Endothelial cell (in vitro differentiated cells): ENCODE results near the gene FAAH2. TPM values are rescaled to one million over a fixed set of nuclear protein-coding genes. Genes with fewer than 3 reads are reported as not detected.
"Not testable (repeated sequence)": the region's sequence is repeated elsewhere in the genome, so short reads cannot be mapped to it uniquely, and the experiment has no call there.

Experiments used
- DNase-seq: peaks from one replicate; pipeline ENCODE4 v3.0.0; 2021; ENCODE audit warnings: low spot score
- H3K27ac Mint-ChIP-seq: one replicate; pipeline ENCODE4 v1.8.0; 2021; ENCODE audit warnings: mixed read lengths, inconsistent platforms; ENCODE audit not compliant: unreplicated experiment
- H3K27me3 Mint-ChIP-seq: one replicate; pipeline ENCODE4 v1.8.0; 2021; ENCODE audit warnings: mild to moderate bottlenecking, moderate library complexity, mixed read lengths, inconsistent platforms; ENCODE audit not compliant: unreplicated experiment
- H3K36me3 Mint-ChIP-seq: one replicate; pipeline ENCODE4 v1.8.0; 2021; ENCODE audit warnings: mild to moderate bottlenecking, low read depth, mixed read lengths, inconsistent platforms; ENCODE audit not compliant: unreplicated experiment
- H3K4me1 Mint-ChIP-seq: one replicate; pipeline ENCODE4 v1.8.0; 2021; ENCODE audit warnings: mild to moderate bottlenecking, mixed read lengths, inconsistent platforms; ENCODE audit not compliant: unreplicated experiment
- H3K4me3 Mint-ChIP-seq: one replicate; pipeline ENCODE4 v1.8.0; 2021; ENCODE audit warnings: mild to moderate bottlenecking, mixed read lengths, inconsistent platforms; ENCODE audit not compliant: unreplicated experiment
- H3K9me3 Mint-ChIP-seq: one replicate; pipeline ENCODE4 v1.8.0; 2021; ENCODE audit warnings: mixed read lengths, inconsistent platforms; ENCODE audit not compliant: unreplicated experiment
- total RNA-seq: library from RNA; stranded (reverse); fragmentation: NEBNext Ultra II Directional; extraction: Animal tissue kit (Norgen Biotek cat#: 25700); gene quantifications from one replicate; pipeline ENCODE4 v1.2.1, GENCODE V29; 2021; ENCODE audit not compliant: unreplicated experiment
- TF ChIP-seq, protein P1 (sequence below): fragments of 200-600 bp; sonication (generic); IDR thresholded peaks from one replicate; pipeline ENCODE4 v1.5.0; 2021; ENCODE audit warnings: antibody characterized with exemption; ENCODE audit not compliant: unreplicated experiment

FAAH2 gene
- total RNA-seq, 1 donor from 2014 or later, result 4.0 TPM

GRCh38 chrX:57329008-57329407 lies 42.5 kb downstream of the FAAH2 start:
- H3K9me3 Mint-ChIP-seq, result no peaks in the 10 kb centered on the region
- peaks cover 11% of the 10 kb centered on the region for H3K36me3 Mint-ChIP-seq
- H3K27ac Mint-ChIP-seq, result no peak overlapping the region
- DNase-seq, result no peak
- H3K4me3 Mint-ChIP-seq, result no peak overlapping the region
- TF ChIP-seq, protein P1, sequence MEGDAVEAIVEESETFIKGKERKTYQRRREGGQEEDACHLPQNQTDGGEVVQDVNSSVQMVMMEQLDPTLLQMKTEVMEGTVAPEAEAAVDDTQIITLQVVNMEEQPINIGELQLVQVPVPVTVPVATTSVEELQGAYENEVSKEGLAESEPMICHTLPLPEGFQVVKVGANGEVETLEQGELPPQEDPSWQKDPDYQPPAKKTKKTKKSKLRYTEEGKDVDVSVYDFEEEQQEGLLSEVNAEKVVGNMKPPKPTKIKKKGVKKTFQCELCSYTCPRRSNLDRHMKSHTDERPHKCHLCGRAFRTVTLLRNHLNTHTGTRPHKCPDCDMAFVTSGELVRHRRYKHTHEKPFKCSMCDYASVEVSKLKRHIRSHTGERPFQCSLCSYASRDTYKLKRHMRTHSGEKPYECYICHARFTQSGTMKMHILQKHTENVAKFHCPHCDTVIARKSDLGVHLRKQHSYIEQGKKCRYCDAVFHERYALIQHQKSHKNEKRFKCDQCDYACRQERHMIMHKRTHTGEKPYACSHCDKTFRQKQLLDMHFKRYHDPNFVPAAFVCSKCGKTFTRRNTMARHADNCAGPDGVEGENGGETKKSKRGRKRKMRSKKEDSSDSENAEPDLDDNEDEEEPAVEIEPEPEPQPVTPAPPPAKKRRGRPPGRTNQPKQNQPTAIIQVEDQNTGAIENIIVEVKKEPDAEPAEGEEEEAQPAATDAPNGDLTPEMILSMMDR, result peak; percentile 35
- no peaks in the 10 kb centered on the region for H3K27me3 Mint-ChIP-seq
- no peaks in the 10 kb centered on the region for H3K4me1 Mint-ChIP-seq

GRCh38 chrX:57335790-57336189 lies 49.3 kb downstream of the FAAH2 start:
- H3K36me3 Mint-ChIP-seq, H3K9me3 Mint-ChIP-seq, H3K4me3 Mint-ChIP-seq, H3K27ac Mint-ChIP-seq, H3K27me3 Mint-ChIP-seq, H3K4me1 Mint-ChIP-seq, DNase-seq: not testable (repeated sequence)

GRCh38 chrX:57353472-57354132 lies 67.1 kb downstream of the FAAH2 start:
- no peaks in the 10 kb centered on the region for H3K9me3 Mint-ChIP-seq
- TF ChIP-seq, protein P1, result no peak
- no peak overlapping the region for H3K27ac Mint-ChIP-seq
- H3K4me1 Mint-ChIP-seq, result no peaks in the 10 kb centered on the region
- DNase-seq, result no peak
- H3K27me3 Mint-ChIP-seq, result no peaks in the 10 kb centered on the region
- H3K36me3 Mint-ChIP-seq, result no peaks in the 10 kb centered on the region
- H3K4me3 Mint-ChIP-seq, result no peak overlapping the region

DNA sequence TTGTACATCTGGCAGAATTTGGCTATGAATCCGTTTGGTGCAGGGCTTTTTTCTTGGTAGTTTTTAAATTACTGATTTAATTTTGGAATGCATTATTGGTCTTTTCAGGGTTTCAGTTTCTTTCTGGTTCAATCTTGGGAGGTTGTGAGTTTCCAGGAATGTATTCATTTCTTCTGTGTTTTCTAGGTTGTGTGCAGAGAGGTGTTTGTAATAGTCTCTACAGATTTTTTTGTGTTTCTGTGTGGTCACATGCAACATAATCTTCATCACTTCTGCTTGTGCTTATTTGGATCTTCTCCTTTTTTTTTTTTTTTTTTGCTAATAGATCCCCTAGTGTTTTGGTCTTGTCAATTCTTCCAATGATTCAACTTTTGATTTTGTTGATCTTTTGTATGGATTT lies 77.6 kb downstream of the FAAH2 start:
- Mint-ChIP-seq H3K4me3 (no peak overlapping the region), H3K27me3 (no peaks in the 10 kb centered on the region), H3K36me3 (no peaks in the 10 kb centered on the region), H3K27ac (no peak overlapping the region), H3K4me1 (no peaks in the 10 kb centered on the region), H3K9me3 (no peaks in the 10 kb centered on the region)
- TF ChIP-seq, protein P1, result no peak
- DNase-seq, result no peak

- no peak overlapping the region for H3K27ac Mint-ChIP-seq
- no peaks in the 10 kb centered on the region for H3K27me3 Mint-ChIP-seq
- no peak overlapping the region for H3K4me3 Mint-ChIP-seq
- DNase-seq, result no peak
- no peaks in the 10 kb centered on the region for H3K36me3 Mint-ChIP-seq
- H3K9me3 Mint-ChIP-seq, result no peaks in the 10 kb centered on the region
- TF ChIP-seq, protein P1, result no peak
- H3K4me1 Mint-ChIP-seq, result no peaks in the 10 kb centered on the region
Observed at GRCh38 chrX:57366430-57366829, 79.9 kb downstream of the FAAH2 start.
